ENCODE data around the gene CHMP1B.

The CHMP1B gene

GRCh38 chr18:11883153-11883552 lies 31.9 kb downstream of the CHMP1B start:
- TF ChIP-seq, protein P1, sequence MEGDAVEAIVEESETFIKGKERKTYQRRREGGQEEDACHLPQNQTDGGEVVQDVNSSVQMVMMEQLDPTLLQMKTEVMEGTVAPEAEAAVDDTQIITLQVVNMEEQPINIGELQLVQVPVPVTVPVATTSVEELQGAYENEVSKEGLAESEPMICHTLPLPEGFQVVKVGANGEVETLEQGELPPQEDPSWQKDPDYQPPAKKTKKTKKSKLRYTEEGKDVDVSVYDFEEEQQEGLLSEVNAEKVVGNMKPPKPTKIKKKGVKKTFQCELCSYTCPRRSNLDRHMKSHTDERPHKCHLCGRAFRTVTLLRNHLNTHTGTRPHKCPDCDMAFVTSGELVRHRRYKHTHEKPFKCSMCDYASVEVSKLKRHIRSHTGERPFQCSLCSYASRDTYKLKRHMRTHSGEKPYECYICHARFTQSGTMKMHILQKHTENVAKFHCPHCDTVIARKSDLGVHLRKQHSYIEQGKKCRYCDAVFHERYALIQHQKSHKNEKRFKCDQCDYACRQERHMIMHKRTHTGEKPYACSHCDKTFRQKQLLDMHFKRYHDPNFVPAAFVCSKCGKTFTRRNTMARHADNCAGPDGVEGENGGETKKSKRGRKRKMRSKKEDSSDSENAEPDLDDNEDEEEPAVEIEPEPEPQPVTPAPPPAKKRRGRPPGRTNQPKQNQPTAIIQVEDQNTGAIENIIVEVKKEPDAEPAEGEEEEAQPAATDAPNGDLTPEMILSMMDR (conservative IDR thresholded peaks at IDR 0.05; ENCODE audit: low read length): no peak
- no peak for TF ChIP-seq EZH2phosphoT487 (IDR thresholded peaks at IDR 0.05; ENCODE audit: borderline replicate concordance)
- H3K79me2 ChIP-seq (ENCODE audit: insufficient read depth, low read length): no peaks in the 10 kb centered on the region
- H3K9me3 ChIP-seq (ENCODE audit: insufficient read depth, low read depth, low read length): no peaks in the 10 kb centered on the region
- H3K4me1 ChIP-seq (ENCODE audit: insufficient read depth, low read length, poor library complexity, severe bottlenecking): no peaks in the 10 kb centered on the region
- H3F3A ChIP-seq (ENCODE audit: low read depth): no peaks in the 10 kb centered on the region
- no peaks in the 10 kb centered on the region for H3K9me2 ChIP-seq (replicated peaks; ENCODE audit: low read depth, low read length)
- H3K4me3 ChIP-seq (ENCODE audit: low read length, poor library complexity, severe bottlenecking): no peak overlapping the region
- no peaks in the 10 kb centered on the region for H4K20me1 ChIP-seq (ENCODE audit: insufficient read depth, low read length, poor library complexity, severe bottlenecking)
- H2AFZ ChIP-seq (ENCODE audit: low read length): no peak overlapping the region
- H3K36me3 ChIP-seq (ENCODE audit: insufficient read depth, low read length): no peaks in the 10 kb centered on the region
- H3K27me3 ChIP-seq (ENCODE audit: insufficient read depth, low read length, poor library complexity, severe bottlenecking): no peaks in the 10 kb centered on the region
- H3K9ac ChIP-seq (ENCODE audit: low read depth, low read length, poor library complexity, severe bottlenecking): no peak overlapping the region
- H3K4me2 ChIP-seq (ENCODE audit: low read depth, low read length, poor library complexity, severe bottlenecking): no peak overlapping the region

DNA sequence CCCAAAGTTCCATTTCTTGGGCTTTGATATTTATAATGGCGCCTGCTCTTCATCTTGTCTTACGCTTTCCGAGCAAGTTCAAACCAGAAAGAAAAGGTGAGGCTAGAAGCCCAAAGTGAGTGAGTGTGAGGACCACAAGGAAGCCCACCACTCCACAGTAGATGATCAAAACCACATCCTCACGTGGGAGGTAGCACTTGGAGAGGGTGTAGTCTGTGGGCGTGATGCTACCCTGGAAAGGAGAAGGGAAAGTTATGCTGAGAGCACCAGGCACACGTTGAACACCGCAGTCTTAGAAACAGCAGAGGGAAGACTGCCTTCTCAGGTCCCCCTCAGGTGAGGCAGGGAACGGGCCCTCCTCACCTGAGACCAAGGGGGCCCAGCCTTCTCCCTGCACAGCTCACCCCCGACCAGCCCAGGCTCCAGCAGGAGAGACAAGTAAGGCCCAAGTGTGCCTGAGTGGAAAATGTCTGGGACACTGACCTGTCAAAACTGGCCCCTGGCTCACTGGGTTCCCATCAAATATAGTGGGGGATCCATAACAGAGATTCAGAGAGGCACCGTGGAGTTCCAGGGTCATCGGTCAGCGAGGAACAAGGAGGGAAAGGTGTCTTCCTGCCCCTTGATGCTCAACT lies 33.3 kb downstream of the CHMP1B start:
- no peak overlapping the region for H3K9ac ChIP-seq (ENCODE audit: low read depth, low read length, poor library complexity, severe bottlenecking)
- H4K20me1 ChIP-seq (ENCODE audit: insufficient read depth, low read length, poor library complexity, severe bottlenecking): no peaks in the 10 kb centered on the region
- H3K79me2 ChIP-seq (ENCODE audit: insufficient read depth, low read length): no peaks in the 10 kb centered on the region
- H3K4me1 ChIP-seq (ENCODE audit: insufficient read depth, low read length, poor library complexity, severe bottlenecking): no peaks in the 10 kb centered on the region
- H3K36me3 ChIP-seq (ENCODE audit: insufficient read depth, low read length): no peaks in the 10 kb centered on the region
- no peak overlapping the region for H3K4me3 ChIP-seq (ENCODE audit: low read length, poor library complexity, severe bottlenecking)
- H3K9me3 ChIP-seq (ENCODE audit: insufficient read depth, low read depth, low read length): no peaks in the 10 kb centered on the region
- H3K9me2 ChIP-seq (replicated peaks; ENCODE audit: low read depth, low read length): no peaks in the 10 kb centered on the region
- H3K27me3 ChIP-seq (ENCODE audit: insufficient read depth, low read length, poor library complexity, severe bottlenecking): no peaks in the 10 kb centered on the region
- H3F3A ChIP-seq (ENCODE audit: low read depth): no peaks in the 10 kb centered on the region
- H2AFZ ChIP-seq (ENCODE audit: low read length): no peak overlapping the region
- TF ChIP-seq, protein P1 (conservative IDR thresholded peaks at IDR 0.05; ENCODE audit: low read length): no peak
- no peak for TF ChIP-seq EZH2phosphoT487 (IDR thresholded peaks at IDR 0.05; ENCODE audit: borderline replicate concordance)
- no peak overlapping the region for H3K4me2 ChIP-seq (ENCODE audit: low read depth, low read length, poor library complexity, severe bottlenecking)

GRCh38 chr18:11885278-11885947 lies 34.2 kb downstream of the CHMP1B start:
- no peaks in the 10 kb centered on the region for H4K20me1 ChIP-seq (ENCODE audit: insufficient read depth, low read length, poor library complexity, severe bottlenecking)
- no peaks in the 10 kb centered on the region for H3K9me3 ChIP-seq (ENCODE audit: insufficient read depth, low read depth, low read length)
- H3K79me2 ChIP-seq (ENCODE audit: insufficient read depth, low read length): no peaks in the 10 kb centered on the region
- no peak overlapping the region for H3K9ac ChIP-seq (ENCODE audit: low read depth, low read length, poor library complexity, severe bottlenecking)
- no peak overlapping the region for H3K4me2 ChIP-seq (ENCODE audit: low read depth, low read length, poor library complexity, severe bottlenecking)
- no peaks in the 10 kb centered on the region for H3K9me2 ChIP-seq (replicated peaks; ENCODE audit: low read depth, low read length)
- H3K4me3 ChIP-seq (ENCODE audit: low read length, poor library complexity, severe bottlenecking): no peak overlapping the region
- H2AFZ ChIP-seq (ENCODE audit: low read length): no peak overlapping the region
- no peaks in the 10 kb centered on the region; the same call in 1 of the 2 replicates for H3K36me3 ChIP-seq (ENCODE audit: insufficient read depth, low read length)
- H3F3A ChIP-seq (ENCODE audit: low read depth): no peaks in the 10 kb centered on the region
- H3K27me3 ChIP-seq (ENCODE audit: insufficient read depth, low read length, poor library complexity, severe bottlenecking): no peaks in the 10 kb centered on the region
- TF ChIP-seq, protein P1 (conservative IDR thresholded peaks at IDR 0.05; ENCODE audit: low read length): no peak
- no peak for TF ChIP-seq EZH2phosphoT487 (IDR thresholded peaks at IDR 0.05; ENCODE audit: borderline replicate concordance)
- H3K4me1 ChIP-seq (ENCODE audit: insufficient read depth, low read length, poor library complexity, severe bottlenecking): no peaks in the 10 kb centered on the region
